WTC11 (cell line): Measurements from ENCODE around the gene GRM5. TPM values are rescaled to one million over a fixed set of nuclear protein-coding genes. Genes with fewer than 3 reads are reported as not detected.

Experiments used
- ATAC-seq: fragments of 200-7000 bp; cut with Tn5 transposase; 2 replicates; pipeline ENCODE4 v1.10.0; 2021; ENCODE audit warnings: mild to moderate bottlenecking, moderate library complexity
- CTCF ChIA-PET: fragments of 300-600 bp; sonication (Branson Sonifier 250); formaldehyde crosslinking; loops from one replicate; lab custom pipeline; 2021; ENCODE audit warnings: antibody characterized with exemption; lab: Charles Lee
- POLR2A ChIA-PET: fragments of 350-600 bp; sonication (Branson Sonifier 250); formaldehyde crosslinking; loops from one replicate; lab custom pipeline; 2021; ENCODE audit warnings: antibody characterized with exemption; lab: Charles Lee
- DNase-seq: peaks from one replicate; pipeline ENCODE4 v3.0.0; 2021; ENCODE audit warnings: low spot score
- H3K27ac Mint-ChIP-seq: 2 replicates; pipeline ENCODE4 v1.8.0; 2021; ENCODE audit warnings: mixed read lengths
- H3K27me3 Mint-ChIP-seq: 2 replicates; pipeline ENCODE4 v1.8.0; 2021; ENCODE audit warnings: low read depth, mild to moderate bottlenecking, moderate library complexity, mixed read lengths
- H3K36me3 Mint-ChIP-seq: 2 replicates; pipeline ENCODE4 v1.8.0; 2021; ENCODE audit warnings: mixed read lengths
- H3K4me1 Mint-ChIP-seq: 2 replicates; pipeline ENCODE4 v1.8.0; 2022; ENCODE audit warnings: mixed read lengths
- H3K4me3 Mint-ChIP-seq: 2 replicates; pipeline ENCODE4 v1.8.0; 2021; ENCODE audit warnings: mild to moderate bottlenecking, moderate library complexity, mixed read lengths
- H3K9me3 Mint-ChIP-seq: 2 replicates; pipeline ENCODE4 v1.8.0; 2021; ENCODE audit warnings: mixed read lengths
- ATF3 ChIP-seq: sonication (generic); formaldehyde crosslinking; conservative IDR thresholded peaks from 2 replicates; pipeline ENCODE4 v1.8.1; 2022; ENCODE audit warnings: mild to moderate bottlenecking, missing genetic modification reagents
- ELF4 ChIP-seq: sonication (generic); formaldehyde crosslinking; IDR thresholded peaks from 2 replicates; pipeline ENCODE4 v1.8.1; 2022; ENCODE audit warnings: low read depth, mild to moderate bottlenecking, moderate library complexity, missing genetic modification reagents
- GABPB1 ChIP-seq: sonication (generic); formaldehyde crosslinking; IDR thresholded peaks from 2 replicates; pipeline ENCODE4 v1.8.1; 2023; ENCODE audit warnings: mild to moderate bottlenecking, missing genetic modification reagents
- GTF2I ChIP-seq: fragments of 250-450 bp; sonication (Bioruptor Pico); conservative IDR thresholded peaks from 2 replicates; pipeline ENCODE4 v1.4.0; 2021; ENCODE audit warnings: mild to moderate bottlenecking
- NFATC4 ChIP-seq: fragments of 250-450 bp; sonication (Bioruptor Pico); IDR thresholded peaks from 2 replicates; pipeline ENCODE4 v1.9.0; 2021; ENCODE audit warnings: mild to moderate bottlenecking
- PREB ChIP-seq: sonication (generic); formaldehyde crosslinking; IDR thresholded peaks from 2 replicates; pipeline ENCODE4 v1.8.1; 2022; ENCODE audit warnings: mild to moderate bottlenecking, missing genetic modification reagents, moderate library complexity, borderline replicate concordance
- ZNF423 ChIP-seq: fragments of 250-450 bp; sonication (Bioruptor Pico); IDR thresholded peaks from 2 replicates; pipeline ENCODE4 v2.1.2; 2022; ENCODE audit warnings: mild to moderate bottlenecking, moderate library complexity
- ZSCAN18 ChIP-seq: fragments of 250-450 bp; sonication (Bioruptor Pico); IDR thresholded peaks from 2 replicates; pipeline ENCODE4 v2.1.2; 2022; ENCODE audit warnings: mild to moderate bottlenecking, moderate library complexity
- total RNA-seq: library from RNA; stranded (reverse); gene quantifications from 3 replicates; pipeline ENCODE4 v1.2.3, GENCODE V29; 2021
- TF ChIP-seq, protein P1 (sequence below): sonication (generic); formaldehyde crosslinking; IDR thresholded peaks from 2 replicates; pipeline ENCODE4 v1.8.0; 2023; ENCODE audit warnings: mild to moderate bottlenecking, missing genetic modification reagents
- TF ChIP-seq, protein P2 (sequence below): sonication (generic); formaldehyde crosslinking; IDR thresholded peaks from 2 replicates; pipeline ENCODE4 v1.8.1; 2023; ENCODE audit warnings: mild to moderate bottlenecking, missing genetic modification reagents, moderate library complexity

Gene GRM5
- total RNA-seq, 1 experiment from 2014 or later = 0.13 TPM

GRCh38 chr11:88626216-88626615, 439.6 kb downstream of the GRM5 start (continued):
- TF ChIP-seq, protein P1, sequence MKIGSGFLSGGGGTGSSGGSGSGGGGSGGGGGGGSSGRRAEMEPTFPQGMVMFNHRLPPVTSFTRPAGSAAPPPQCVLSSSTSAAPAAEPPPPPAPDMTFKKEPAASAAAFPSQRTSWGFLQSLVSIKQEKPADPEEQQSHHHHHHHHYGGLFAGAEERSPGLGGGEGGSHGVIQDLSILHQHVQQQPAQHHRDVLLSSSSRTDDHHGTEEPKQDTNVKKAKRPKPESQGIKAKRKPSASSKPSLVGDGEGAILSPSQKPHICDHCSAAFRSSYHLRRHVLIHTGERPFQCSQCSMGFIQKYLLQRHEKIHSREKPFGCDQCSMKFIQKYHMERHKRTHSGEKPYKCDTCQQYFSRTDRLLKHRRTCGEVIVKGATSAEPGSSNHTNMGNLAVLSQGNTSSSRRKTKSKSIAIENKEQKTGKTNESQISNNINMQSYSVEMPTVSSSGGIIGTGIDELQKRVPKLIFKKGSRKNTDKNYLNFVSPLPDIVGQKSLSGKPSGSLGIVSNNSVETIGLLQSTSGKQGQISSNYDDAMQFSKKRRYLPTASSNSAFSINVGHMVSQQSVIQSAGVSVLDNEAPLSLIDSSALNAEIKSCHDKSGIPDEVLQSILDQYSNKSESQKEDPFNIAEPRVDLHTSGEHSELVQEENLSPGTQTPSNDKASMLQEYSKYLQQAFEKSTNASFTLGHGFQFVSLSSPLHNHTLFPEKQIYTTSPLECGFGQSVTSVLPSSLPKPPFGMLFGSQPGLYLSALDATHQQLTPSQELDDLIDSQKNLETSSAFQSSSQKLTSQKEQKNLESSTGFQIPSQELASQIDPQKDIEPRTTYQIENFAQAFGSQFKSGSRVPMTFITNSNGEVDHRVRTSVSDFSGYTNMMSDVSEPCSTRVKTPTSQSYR (CRISPR knock-in tag) = no peak

- DNase-seq (no peak), ATAC-seq (no peak)
- TF ChIP-seq, protein P2, sequence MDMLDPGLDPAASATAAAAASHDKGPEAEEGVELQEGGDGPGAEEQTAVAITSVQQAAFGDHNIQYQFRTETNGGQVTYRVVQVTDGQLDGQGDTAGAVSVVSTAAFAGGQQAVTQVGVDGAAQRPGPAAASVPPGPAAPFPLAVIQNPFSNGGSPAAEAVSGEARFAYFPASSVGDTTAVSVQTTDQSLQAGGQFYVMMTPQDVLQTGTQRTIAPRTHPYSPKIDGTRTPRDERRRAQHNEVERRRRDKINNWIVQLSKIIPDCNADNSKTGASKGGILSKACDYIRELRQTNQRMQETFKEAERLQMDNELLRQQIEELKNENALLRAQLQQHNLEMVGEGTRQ (CRISPR knock-in tag) = no peak
- TF ChIP-seq GABPB1 (no peak), PREB (CRISPR knock-in tag) (no peak), ATF3 (CRISPR knock-in tag) (no peak)
- Mint-ChIP-seq H3K36me3 (no peaks in the 10 kb centered on the region), H3K4me1 (peaks cover 18% of the 10 kb centered on the region), H3K27me3 (no peaks in the 10 kb centered on the region), H3K4me3 (no peak overlapping the region), H3K27ac (no peak overlapping the region), H3K9me3 (no peaks in the 10 kb centered on the region)
- ChIA-PET CTCF (no interaction called here), POLR2A (no interaction called here)
Measured at GRCh38 chr11:88623531-88623930, 442.3 kb downstream of the GRM5 start.

- no peak overlapping the region for H3K27ac Mint-ChIP-seq
- H3K36me3 Mint-ChIP-seq = no peaks in the 10 kb centered on the region
- CTCF ChIA-PET = no interaction called here
- H3K9me3 Mint-ChIP-seq = no peaks in the 10 kb centered on the region
- H3K4me3 Mint-ChIP-seq = no peak overlapping the region
- peaks cover 22% of the 10 kb centered on the region for H3K4me1 Mint-ChIP-seq
- POLR2A ChIA-PET = no interaction called here
- TF ChIP-seq ELF4 (no peak), ZSCAN18 (CRISPR knock-in tag) (no peak)
- TF ChIP-seq, all 79 proteins: peak for 0
- ATAC-seq (no peak), DNase-seq (no peak)
- H3K27me3 Mint-ChIP-seq = no peaks in the 10 kb centered on the region
Measured at GRCh38 chr11:88620568-88621130, 445.1 kb downstream of the GRM5 start.

DNA sequence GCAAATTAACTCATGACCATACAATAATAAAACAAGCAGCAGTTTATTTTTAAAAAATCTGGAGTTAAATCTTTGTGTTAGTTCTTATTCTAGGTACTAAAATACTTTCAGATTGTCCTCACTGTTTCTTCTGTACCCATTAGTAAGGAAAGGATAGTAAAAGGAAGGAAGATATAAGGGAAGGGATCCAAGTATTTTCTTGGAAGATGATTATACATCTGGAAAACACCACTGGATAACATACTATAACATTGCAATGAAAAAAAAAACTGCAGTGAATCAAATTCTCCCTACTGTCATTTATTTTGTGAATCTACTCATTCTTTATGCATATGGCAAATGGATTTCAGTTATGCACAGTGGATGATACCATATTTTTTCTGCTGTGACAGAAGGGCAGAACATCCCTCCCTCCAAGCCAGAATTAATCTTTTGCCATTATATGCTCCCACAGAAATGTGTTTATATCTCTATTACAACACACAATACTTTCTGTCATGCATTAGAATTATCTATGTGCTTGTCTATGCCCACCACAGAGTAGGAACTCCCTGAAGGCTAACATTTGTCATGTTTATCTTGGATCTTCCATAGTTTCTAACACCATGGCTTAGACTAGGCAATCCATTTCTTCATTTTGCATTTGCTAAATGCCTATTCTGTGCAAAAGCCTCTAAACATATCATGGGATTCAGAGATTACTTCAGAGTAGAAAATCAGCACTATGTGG, 446.0 kb downstream of the GRM5 start:
- ATAC-seq = no peak
- H3K4me3 Mint-ChIP-seq = no peak overlapping the region
- H3K4me1 Mint-ChIP-seq = peaks cover 22% of the 10 kb centered on the region
- ChIA-PET CTCF (no interaction called here), POLR2A (no interaction called here)
- no peaks in the 10 kb centered on the region for H3K9me3 Mint-ChIP-seq
- no peaks in the 10 kb centered on the region for H3K27me3 Mint-ChIP-seq
- H3K27ac Mint-ChIP-seq = no peak overlapping the region
- TF ChIP-seq NFATC4 (CRISPR knock-in tag) (no peak), GTF2I (CRISPR knock-in tag) (no peak), ZNF423 (no peak)
- TF ChIP-seq, all 79 proteins: peak for 0
- DNase-seq = no peak
- H3K36me3 Mint-ChIP-seq = no peaks in the 10 kb centered on the region
